DND-41 (cell line): ENCODE data around the gene GALNT1.

Experiments used
- ATAC-seq: fragments of 200-7000 bp; cut with Tn5 transposase; 3 replicates; pipeline ENCODE4 v1.9.1; 2021; ENCODE audit warnings: low read depth; ENCODE audit not compliant: insufficient read depth
- DNase-seq: peaks from one replicate; pipeline ENCODE4 v3.0.0-alpha.2; 2020
- H2AFZ ChIP-seq: 2 replicates; pipeline ENCODE4 v1.6.0; 2012; ENCODE audit warnings: low read depth, low read length
- H3K27ac ChIP-seq: 2 replicates; pipeline ENCODE4 v1.5.1; 2012; ENCODE audit warnings: low read length, inconsistent platforms
- H3K27me3 ChIP-seq: fragments of 200-600 bp; sonication (generic); 2 replicates; pipeline ENCODE4 v1.6.0; 2012; ENCODE audit warnings: low read length, mild to moderate bottlenecking, inconsistent platforms; ENCODE audit not compliant: insufficient read depth, poor library complexity
- H3K36me3 ChIP-seq: 2 replicates; pipeline ENCODE4 v1.5.1; 2012; ENCODE audit warnings: low read length, inconsistent platforms; ENCODE audit not compliant: insufficient read depth
- H3K4me1 ChIP-seq: 2 replicates; pipeline ENCODE4 v1.5.1; 2012; ENCODE audit warnings: mild to moderate bottlenecking, low read length; ENCODE audit not compliant: insufficient read depth
- H3K4me2 ChIP-seq: 2 replicates; pipeline ENCODE4 v1.6.0; 2012; ENCODE audit warnings: mild to moderate bottlenecking, moderate library complexity, low read length, inconsistent platforms; ENCODE audit not compliant: insufficient read depth
- H3K4me3 ChIP-seq, 2 experiments: fragments of 200-600 bp in 1 of 2; shearing (Covaris generic) in 1 of 2; 2 replicates each; pipeline ENCODE4 v1.5.1; 2012 to 2016; ENCODE audit warnings: inconsistent platforms in 2 of 2, low read length in 2 of 2, mild to moderate bottlenecking in 2 of 2, low read depth in 1 of 2, moderate library complexity in 1 of 2
- H3K79me2 ChIP-seq: 2 replicates; pipeline ENCODE4 v1.6.0; 2012; ENCODE audit warnings: low read length, inconsistent platforms; ENCODE audit not compliant: insufficient read depth
- H3K9ac ChIP-seq: 2 replicates; pipeline ENCODE4 v1.6.0; 2012; ENCODE audit warnings: low read depth, mild to moderate bottlenecking, inconsistent platforms, low read length, moderate library complexity
- H3K9me3 ChIP-seq: 2 replicates; pipeline ENCODE4 v1.5.1; 2012; ENCODE audit warnings: low read length, moderate library complexity, mild to moderate bottlenecking, inconsistent platforms; ENCODE audit not compliant: insufficient read depth, severe bottlenecking
- H4K20me1 ChIP-seq: 2 replicates; pipeline ENCODE4 v1.6.0; 2012; ENCODE audit warnings: low read length; ENCODE audit not compliant: insufficient read depth
- EZH2 ChIP-seq: IDR thresholded peaks from 3 replicates; pipeline ENCODE4 v1.6.1; 2012; ENCODE audit warnings: borderline replicate concordance, low read depth, mild to moderate bottlenecking, moderate library complexity, low read length, inconsistent platforms; ENCODE audit not compliant: severe bottlenecking
- TF ChIP-seq, protein P1 (sequence below): IDR thresholded peaks from 2 replicates; pipeline ENCODE4 v1.5.1; 2012; ENCODE audit warnings: borderline replicate concordance, low read length, moderate library complexity, mild to moderate bottlenecking; ENCODE audit not compliant: poor library complexity, severe bottlenecking; ENCODE audit errors: extremely low read depth

GALNT1 gene

DNA sequence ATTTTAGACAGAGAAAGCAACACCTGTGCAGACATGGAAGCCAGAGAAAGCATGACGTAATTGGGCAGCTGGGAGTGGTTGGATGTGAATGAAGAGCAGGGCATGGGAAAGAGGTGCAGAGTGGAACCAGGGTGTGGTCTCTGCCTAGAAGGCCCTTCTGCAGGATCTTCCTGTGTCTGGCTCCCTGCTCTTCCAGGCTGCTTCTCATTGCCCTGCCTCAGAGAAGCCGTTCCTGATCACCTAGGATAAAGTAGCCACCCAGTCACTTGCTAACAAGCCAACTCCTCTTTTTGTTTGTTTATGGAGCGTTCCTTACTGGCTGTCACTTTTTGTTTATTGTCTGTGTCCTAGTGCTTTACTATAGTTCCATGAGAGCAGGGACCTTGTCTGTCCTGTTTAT lies 28.5 kb downstream of the GALNT1 start:
- no peak for TF ChIP-seq EZH2
- TF ChIP-seq, protein P1, sequence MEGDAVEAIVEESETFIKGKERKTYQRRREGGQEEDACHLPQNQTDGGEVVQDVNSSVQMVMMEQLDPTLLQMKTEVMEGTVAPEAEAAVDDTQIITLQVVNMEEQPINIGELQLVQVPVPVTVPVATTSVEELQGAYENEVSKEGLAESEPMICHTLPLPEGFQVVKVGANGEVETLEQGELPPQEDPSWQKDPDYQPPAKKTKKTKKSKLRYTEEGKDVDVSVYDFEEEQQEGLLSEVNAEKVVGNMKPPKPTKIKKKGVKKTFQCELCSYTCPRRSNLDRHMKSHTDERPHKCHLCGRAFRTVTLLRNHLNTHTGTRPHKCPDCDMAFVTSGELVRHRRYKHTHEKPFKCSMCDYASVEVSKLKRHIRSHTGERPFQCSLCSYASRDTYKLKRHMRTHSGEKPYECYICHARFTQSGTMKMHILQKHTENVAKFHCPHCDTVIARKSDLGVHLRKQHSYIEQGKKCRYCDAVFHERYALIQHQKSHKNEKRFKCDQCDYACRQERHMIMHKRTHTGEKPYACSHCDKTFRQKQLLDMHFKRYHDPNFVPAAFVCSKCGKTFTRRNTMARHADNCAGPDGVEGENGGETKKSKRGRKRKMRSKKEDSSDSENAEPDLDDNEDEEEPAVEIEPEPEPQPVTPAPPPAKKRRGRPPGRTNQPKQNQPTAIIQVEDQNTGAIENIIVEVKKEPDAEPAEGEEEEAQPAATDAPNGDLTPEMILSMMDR: no peak
- Histone ChIP-seq H3K27me3 (no peaks in the 10 kb centered on the region), H3K4me1 (no peaks in the 10 kb centered on the region), H4K20me1 (peaks cover 24% of the 10 kb centered on the region; the same call in 1 of the 2 replicates), H3K36me3 (no peaks in the 10 kb centered on the region), H3K9ac (no peak overlapping the region), H3K4me3 (no peak overlapping the region), H3K4me2 (no peak overlapping the region), H3K27ac (no peak overlapping the region), H3K9me3 (no peaks in the 10 kb centered on the region), H3K79me2 (peaks cover 47% of the 10 kb centered on the region), H2AFZ (no peak overlapping the region)
- ATAC-seq: no peak
- DNase-seq: no peak

DNA sequence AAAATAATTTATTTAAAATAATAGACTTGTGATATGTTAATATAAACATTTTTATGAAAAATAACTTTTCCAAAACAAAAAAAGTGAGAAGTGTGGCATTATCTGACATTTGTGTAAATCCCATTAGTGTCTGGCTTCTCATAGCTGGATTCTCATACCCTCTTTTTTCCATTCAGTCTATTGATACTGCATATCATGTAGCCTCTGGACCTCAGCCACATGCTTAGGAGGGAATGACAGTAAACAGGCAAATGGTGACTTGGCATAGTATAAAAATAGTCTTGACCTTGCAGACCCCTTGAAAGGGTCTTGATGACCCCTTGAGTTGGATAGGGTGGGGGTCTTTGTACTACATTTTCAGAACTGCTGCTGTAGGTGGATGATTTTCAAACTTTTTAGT lies 29.2 kb downstream of the GALNT1 start:
- no peak for TF ChIP-seq EZH2
- TF ChIP-seq, protein P1: no peak
- H3K27ac ChIP-seq: no peak overlapping the region
- peaks cover 24% of the 10 kb centered on the region; the same call in 1 of the 2 replicates for H4K20me1 ChIP-seq
- no peaks in the 10 kb centered on the region for H3K27me3 ChIP-seq
- no peak for ATAC-seq
- H3K4me1 ChIP-seq: no peaks in the 10 kb centered on the region
- H2AFZ ChIP-seq: no peak overlapping the region
- H3K4me2 ChIP-seq: no peak overlapping the region
- H3K79me2 ChIP-seq: peaks cover 47% of the 10 kb centered on the region
- DNase-seq: no peak
- H3K9ac ChIP-seq: no peak overlapping the region
- H3K36me3 ChIP-seq: no peaks in the 10 kb centered on the region
- no peaks in the 10 kb centered on the region for H3K9me3 ChIP-seq
- H3K4me3 ChIP-seq: no peak overlapping the region

DNA sequence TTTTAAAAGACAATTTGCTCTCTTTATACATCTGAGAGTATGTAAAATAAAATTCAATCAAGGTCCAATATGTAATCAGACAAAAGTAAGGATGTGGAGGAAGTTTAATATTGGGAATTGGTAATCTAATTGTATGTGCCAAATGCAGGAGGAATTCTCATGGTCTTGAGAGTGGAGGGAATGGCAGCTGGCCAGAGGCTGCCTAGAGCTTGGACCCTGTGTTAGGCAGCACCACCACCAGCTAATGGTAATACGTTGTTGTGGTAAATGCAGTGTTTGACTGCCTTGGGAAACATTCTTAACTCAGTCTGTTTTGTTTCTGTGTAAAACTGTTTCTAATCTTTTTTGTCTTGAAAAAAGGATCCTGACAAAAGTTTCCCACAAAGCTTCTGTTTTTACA lies 30.0 kb downstream of the GALNT1 start:
- TF ChIP-seq, protein P1: no peak
- TF ChIP-seq EZH2: no peak
- Histone ChIP-seq H3K4me1 (peaks cover 6% of the 10 kb centered on the region), H3K9me3 (no peaks in the 10 kb centered on the region), H3K4me3 (no peak overlapping the region), H3K9ac (no peak overlapping the region), H3K4me2 (no peak overlapping the region), H3K27me3 (no peaks in the 10 kb centered on the region), H3K79me2 (peaks cover 39% of the 10 kb centered on the region), H2AFZ (no peak overlapping the region), H4K20me1 (peaks cover 25% of the 10 kb centered on the region; the same call in 1 of the 2 replicates), H3K27ac (no peak overlapping the region), H3K36me3 (no peaks in the 10 kb centered on the region)
- ATAC-seq (no peak), DNase-seq (no peak)

DNA sequence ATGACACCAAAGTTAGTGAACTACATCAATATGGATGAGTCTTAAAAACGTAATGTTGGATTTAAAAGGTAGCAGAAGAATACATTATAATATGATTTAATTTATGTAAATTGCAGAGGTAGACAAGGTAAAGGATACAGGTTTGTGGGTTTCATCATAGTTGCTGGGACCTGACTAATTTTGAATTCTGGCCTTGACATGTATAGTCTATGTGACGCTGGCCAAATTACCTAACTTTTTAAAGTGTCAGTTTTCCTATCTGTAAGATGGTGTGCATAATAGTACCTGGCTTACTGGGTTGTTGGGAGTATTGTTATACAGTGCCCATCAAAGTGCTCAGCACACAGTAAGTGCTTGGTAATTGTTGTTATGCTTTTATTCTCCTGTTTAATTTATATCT lies 34.5 kb downstream of the GALNT1 start:
- no peaks in the 10 kb centered on the region for H3K36me3 ChIP-seq
- H3K9me3 ChIP-seq: no peaks in the 10 kb centered on the region
- H2AFZ ChIP-seq: no peak overlapping the region
- H4K20me1 ChIP-seq: peaks cover 12% of the 10 kb centered on the region; the same call in 1 of the 2 replicates
- H3K4me3 ChIP-seq: no peak overlapping the region
- no peak for ATAC-seq
- DNase-seq: no peak
- H3K9ac ChIP-seq: no peak overlapping the region
- TF ChIP-seq, protein P1: no peak
- no peak for TF ChIP-seq EZH2
- peaks cover 23% of the 10 kb centered on the region for H3K79me2 ChIP-seq
- H3K27me3 ChIP-seq: no peaks in the 10 kb centered on the region
- no peak overlapping the region for H3K4me2 ChIP-seq
- peaks cover 12% of the 10 kb centered on the region for H3K4me1 ChIP-seq
- H3K27ac ChIP-seq: no peak overlapping the region
